Measurements from ENCODE around the gene MYO1E. TPM values are rescaled to one million over a fixed set of nuclear protein-coding genes. Genes with fewer than 3 reads are reported as not detected.
"Not testable (repeated sequence)": the region's sequence is repeated elsewhere in the genome, so short reads cannot be mapped to it uniquely, and the experiment has no call there.

MYO1E gene
- polyA plus RNA-seq, 3 donors = 6.2 to 19.0 (median 12.1) TPM

DNA sequence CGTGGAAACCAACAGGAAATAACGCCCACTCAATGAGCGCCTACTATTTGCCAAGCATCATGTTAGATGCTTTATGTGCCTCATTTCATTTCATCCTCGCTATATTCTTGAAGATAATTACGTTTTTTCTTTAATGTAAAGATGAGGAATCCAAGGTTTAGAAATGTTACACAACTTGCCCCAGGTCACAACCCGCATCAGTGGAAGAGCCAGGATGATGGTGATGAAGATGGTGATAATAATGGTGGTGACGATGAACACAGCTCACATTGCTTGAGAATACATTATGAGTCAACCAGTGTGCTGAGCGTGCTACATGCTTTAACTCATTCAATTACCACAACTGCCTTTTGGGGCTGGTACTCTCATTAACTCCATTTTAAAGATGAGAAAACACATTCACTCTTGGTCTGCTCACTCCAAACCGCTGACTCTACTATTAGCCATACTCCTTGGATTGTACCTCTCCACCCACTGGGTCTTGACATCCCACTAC is 21.5 kb upstream of the MYO1E start:
- no peak overlapping the region for H3K27ac ChIP-seq (ENCODE audit: low read depth, low read length)
- WGBS, 3 donors = 84 to 88% (median 88%) methylated on average over 9 of the region's 9 CpGs

DNA sequence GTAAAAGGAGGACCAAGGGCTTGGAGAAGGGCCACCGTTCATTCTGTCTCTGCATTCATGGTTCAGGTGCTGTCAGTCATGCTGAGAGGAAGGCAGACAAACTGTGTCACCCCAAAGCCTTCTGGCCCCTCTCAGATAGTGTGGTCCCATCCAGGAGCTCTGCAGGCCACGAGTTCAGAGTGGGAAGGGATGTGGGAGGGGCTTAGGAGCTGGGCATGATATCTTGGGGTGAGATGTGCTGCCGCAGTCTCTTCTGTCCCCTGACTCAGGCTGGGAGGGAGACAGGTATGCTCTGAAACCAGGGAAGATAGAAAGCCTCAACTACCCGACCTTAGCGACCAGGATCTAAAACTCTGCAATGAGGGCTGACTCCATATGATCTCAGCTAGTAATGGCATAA is 19.6 kb upstream of the MYO1E start:
- H3K27ac ChIP-seq (ENCODE audit: low read depth, low read length) = no peak overlapping the region
- 71 to 85% (median 78%) methylated on average over 5 of the region's 5 CpGs for WGBS, 3 donors

DNA sequence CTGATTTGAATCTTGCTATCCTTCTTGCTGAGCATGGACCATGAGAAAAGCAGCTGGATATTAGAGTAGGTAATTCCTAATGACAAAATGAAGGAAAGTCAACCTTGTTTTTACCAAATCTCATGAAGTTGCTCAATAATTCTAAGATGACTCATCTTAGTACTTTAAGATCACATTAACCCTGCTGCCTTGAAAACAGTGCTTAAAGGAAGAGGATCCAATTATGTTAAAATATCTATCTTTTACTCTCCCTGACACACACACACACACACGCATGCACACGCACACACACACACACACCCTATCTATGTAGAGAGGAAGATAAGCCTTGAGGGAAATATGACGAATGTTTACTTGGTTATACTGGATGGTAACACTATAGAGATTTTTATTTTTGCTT is 16.0 kb upstream of the MYO1E start:
- 53 to 72% (median 60%) methylated on average over 3 of the region's 3 CpGs for WGBS, 3 donors
- no peak overlapping the region for H3K27ac ChIP-seq (ENCODE audit: low read depth, low read length)

DNA sequence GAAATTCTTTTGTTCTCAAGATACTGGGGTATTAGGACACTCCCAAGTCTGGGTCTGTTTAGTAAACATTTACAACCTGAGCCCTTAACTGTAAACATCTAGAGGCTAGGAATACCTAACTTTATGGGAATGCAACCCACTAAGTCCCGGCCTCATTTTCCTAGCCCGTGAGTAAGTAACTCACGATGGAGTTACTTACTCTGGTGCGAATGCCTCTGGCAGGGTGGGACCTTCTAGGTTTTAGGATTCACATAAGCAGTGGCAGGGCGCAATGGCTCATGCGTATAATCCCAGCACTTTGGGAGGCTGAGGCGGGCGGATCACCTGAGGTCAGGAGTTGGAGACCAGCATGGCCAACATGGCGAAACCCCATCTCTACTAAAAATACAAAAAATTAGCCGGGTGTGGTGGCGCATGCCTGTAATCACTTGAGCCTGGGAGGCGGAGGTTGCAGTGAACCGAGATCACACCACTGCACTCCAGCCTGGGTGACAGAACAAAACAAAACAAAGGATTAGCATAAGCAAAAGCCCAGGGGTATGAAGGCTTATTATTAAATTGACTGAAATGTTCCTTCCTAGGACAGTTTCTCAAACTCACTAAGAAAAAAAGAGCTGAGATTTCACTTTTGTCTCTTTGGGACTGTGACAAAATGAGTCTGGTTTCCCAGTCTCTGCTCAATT is 14.7 kb upstream of the MYO1E start:
- WGBS, 3 donors = 93 to 97% (median 97%) methylated on average over 13 of the region's 13 CpGs
- not testable (repeated sequence) for H3K27ac ChIP-seq (ENCODE audit: low read depth, low read length)

DNA sequence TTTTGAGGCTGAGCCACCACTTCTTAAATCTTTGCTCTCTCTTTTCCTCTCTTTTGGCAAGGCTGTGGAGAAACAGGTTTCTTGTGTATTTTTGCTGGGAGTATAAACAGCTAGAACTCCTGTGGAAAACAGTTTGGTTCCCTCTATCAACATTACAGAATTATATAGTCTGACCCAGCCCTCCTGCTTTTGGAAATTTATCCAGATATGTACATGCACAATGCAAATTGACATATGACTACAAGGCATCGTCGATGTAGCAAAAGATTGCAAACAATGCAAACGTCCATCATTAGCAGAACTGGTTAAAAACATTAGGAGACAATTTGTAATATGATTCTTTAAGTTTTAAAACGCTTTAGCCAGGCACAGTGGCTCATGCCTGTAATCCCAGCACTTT is 12.5 kb upstream of the MYO1E start:
- WGBS, 3 donors = 80 to 86% (median 85%) methylated on average over 4 of the region's 4 CpGs
- H3K27ac ChIP-seq (ENCODE audit: low read depth, low read length) = no peak overlapping the region

DNA sequence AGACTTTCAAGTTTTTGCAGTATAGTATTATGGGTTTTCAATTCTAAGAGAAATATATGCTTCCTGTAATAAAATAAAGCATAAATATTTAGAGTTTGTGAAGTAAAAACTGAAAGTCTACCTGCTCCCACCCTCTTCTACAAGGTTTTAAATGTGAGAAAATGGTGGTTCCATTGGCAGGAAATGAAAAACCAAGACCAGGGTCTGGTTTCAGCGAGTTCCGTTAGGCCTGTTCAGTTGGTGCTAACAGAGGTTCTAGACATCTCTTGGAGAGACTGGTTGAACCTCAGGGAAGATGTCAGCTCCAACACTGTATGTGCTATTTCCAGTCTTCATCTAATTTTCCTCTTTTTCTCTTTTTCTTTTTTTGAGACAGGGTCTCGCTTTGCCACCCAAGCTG is 11.8 kb upstream of the MYO1E start:
- no peak overlapping the region for H3K27ac ChIP-seq (ENCODE audit: low read depth, low read length)
- 92 to 98% (median 94%) methylated on average over 3 of the region's 3 CpGs for WGBS, 3 donors

DNA sequence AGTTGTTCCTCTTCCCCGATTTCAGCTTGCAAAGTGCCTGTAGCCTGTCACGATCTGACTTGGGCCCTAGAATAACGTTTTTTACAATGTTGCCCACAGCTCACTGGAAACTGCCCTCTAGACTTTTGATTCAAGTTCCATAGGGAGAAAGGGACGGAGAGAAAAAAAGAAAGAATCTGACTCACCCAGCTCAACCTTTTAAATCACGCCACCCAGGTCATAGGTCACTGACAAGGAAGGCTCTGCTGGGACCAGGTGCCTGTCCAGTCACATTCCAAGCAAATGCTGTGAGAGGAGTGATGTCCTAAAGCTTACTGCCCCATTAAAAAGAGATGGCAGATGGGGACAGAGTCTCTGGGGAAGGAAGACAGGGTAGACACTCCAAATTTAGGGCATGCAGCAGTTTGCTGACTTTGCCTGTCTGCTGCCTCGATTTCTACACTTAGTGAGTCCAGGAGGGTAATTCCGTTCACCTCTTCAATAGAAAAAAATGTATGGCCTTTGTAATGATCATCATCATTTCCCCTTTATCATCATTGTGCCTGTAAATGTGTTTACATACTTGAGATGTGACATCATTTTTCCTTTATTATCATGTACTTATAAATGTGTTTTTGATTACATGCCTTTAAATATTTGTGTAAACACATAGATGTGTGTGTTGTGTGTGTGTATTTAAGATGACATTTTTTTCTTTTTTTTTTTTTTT is 8.4 kb upstream of the MYO1E start:
- no peak overlapping the region for H3K27ac ChIP-seq (ENCODE audit: low read depth, low read length)
- WGBS, 3 donors = 72 to 73% (median 72%) methylated on average over 7 of the region's 7 CpGs

DNA sequence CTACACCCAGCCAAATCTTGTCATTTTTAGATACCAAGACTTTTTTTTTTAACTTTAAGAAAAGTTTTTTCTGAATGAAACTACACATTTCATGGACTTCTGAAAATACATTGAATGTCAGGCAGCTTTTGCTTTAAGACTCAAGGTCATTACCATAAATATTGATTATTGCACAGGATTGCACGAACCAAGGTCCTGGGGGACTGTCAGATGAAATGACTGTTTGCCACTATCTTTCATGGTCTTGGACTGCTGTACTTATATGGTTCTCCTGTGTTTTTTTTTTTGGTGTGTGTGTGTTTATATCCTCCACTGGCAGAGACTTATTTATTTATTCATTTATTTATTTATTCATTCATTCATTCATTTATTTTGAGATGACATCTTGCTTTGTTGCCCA is 6.9 kb upstream of the MYO1E start:
- H3K27ac ChIP-seq (ENCODE audit: low read depth, low read length) = no peak overlapping the region
- 36 to 82% (median 81%) methylated on average over 1 of the region's 1 CpG for WGBS, 3 donors

DNA sequence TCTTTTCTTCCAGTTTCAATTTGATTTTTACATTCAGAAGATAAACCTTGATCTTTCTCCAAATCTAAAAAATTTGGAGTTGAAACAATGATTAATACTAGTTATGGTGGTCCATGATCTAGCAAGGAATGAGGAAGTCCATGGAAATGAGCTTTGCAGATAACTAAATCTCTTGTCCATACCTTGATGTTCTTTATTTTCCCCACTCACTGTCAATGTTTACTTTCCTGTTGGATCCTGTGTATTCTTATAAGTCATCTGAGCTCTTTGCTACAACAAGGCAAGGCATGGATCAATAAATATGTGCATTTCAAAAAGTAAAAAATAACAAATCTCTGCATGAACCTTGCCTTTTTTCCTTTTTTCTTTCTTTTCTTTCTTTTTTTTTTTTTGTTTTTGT is 6.2 kb upstream of the MYO1E start:
- no peak overlapping the region for H3K27ac ChIP-seq (ENCODE audit: low read depth, low read length)

DNA sequence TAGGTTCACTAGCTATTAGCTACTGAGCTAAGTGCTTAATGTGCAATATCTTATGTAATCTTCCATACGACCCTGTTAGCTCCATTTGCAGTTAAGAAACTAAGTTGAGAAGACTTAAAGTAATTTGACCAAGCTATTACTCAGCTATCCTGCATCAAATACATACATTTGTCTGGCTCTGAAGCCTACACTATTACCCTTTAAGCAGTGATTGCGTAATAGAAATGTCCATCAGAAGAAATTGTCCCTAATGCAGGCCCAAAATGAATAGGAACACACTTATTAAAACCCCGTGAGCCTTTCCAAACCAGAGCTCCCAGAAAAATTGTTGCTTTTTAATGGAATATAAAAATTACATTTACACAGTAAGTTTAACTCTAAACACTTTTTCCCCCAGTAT is 5.3 kb upstream of the MYO1E start:
- no peak overlapping the region for H3K27ac ChIP-seq (ENCODE audit: low read depth, low read length)
- 74 to 80% (median 77%) methylated on average over 3 of the region's 3 CpGs for WGBS, 3 donors

DNA sequence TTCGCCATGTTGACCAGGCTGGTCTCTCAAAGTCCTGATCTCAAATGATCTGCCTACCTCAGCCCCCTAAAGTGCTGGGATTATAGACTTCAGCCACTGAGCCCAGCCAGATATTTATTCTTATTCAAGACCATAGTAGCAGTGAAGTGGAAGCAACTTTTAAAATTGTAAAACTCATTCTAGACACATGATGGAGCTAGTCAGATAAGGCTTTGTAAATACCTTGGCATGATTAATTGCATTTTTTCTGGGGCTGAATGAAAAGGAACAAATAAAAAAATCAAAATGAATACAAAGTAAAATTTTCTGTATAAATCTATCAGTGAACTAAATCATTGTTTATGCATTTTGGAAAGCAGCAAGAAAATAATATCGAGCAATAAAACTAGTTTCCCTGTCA is 4.1 kb upstream of the MYO1E start:
- 88 to 96% (median 94%) methylated on average over 2 of the region's 2 CpGs for WGBS, 3 donors
- H3K27ac ChIP-seq (ENCODE audit: low read depth, low read length) = no peak overlapping the region

DNA sequence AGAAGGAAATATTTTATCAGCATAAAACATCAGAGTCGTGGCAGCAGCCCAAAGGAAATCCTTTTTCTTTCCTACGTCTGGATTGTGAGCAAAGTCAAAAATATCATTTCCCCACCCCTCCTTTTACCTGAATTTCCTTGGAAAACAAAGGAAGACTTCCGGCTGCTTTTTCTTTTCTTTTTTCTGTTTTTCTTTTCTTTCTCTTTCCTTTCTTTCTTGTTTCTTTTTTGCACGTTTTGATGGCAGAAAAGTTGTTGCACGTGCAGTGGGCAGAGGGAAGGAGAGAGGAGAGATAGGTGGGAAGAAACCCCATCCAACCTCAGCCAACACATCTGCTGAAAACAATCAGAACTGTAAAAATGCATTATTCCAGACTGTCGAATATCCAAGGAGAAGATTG is 544 bp upstream of the MYO1E start:
- WGBS, 3 donors = 1 to 4% (median 1%) methylated on average over 6 of the region's 6 CpGs
- no peak overlapping the region for H3K27ac ChIP-seq (ENCODE audit: low read depth, low read length)

DNA sequence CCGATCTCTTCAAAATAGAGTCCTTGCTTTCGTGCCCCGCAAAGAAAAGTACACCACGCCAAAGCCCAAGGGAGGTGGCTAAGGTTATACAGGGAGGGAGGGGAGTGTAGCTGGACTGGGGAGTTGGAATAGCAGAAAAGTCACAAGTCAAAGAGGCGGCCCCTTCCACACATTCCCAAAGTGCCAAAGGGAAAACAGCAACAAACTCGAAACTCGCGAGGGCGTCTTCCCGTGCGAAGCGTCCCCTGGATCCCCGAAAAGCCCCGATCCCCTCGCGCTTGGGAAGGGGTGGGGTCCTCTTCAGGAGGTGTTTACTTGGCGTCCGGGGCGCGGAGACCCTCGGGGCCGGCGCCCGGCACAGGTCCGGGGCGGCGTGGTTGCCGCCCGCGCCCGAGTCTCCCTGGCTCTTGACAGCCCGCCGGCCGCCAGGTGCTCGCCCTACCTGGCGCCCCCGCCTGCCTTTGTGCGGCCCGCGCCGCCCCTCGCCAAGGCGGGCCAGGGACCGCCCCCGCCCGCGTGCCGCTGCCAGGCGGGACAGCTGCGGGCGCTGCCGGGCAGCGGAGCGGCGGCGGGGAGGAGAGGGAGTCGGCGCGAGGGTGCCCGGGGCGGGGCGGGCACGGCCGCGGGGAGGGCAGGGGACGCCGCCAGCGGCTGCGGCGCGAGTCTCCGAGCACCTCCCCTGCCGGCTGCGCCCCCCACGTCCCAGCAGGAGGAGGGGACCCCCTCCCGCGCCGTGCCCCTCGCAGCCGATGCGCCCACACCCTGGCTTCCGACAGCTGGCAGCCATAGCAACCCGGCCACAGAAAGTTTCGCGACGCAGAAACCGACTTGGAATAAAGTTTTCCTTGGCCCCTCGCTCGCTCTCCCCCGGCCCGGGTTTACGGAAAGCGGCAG is 966 bp downstream of the MYO1E start:
- no peak overlapping the region for H3K27ac ChIP-seq (ENCODE audit: low read depth, low read length)
- WGBS, 3 donors = 1 to 3% (median 2%) methylated on average over 55 to 92 of the region's 93 CpGs

DNA sequence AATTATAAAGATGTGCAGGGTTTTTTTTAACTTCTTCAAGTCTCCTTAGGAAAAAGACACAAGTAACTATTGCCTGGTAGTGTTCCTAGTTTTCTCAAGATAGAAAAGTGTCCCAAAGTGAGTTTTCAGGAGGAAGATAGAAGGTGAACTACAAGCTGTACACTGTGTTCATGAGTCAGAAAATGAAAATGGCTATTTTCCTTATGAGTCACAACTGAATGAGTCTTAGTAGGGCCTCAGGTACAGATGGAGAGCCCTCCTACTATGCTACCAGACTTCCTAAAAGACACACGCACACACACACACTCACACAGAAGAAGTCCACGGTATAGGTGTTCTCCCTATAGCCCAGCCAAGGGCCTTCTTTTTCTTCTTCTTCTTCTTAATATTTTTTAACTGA is 3.1 kb downstream of the MYO1E start:
- no peak overlapping the region for H3K27ac ChIP-seq (ENCODE audit: low read depth, low read length)
- WGBS, 3 donors = 95 to 100% (median 98%) methylated on average over 2 of the region's 2 CpGs

DNA sequence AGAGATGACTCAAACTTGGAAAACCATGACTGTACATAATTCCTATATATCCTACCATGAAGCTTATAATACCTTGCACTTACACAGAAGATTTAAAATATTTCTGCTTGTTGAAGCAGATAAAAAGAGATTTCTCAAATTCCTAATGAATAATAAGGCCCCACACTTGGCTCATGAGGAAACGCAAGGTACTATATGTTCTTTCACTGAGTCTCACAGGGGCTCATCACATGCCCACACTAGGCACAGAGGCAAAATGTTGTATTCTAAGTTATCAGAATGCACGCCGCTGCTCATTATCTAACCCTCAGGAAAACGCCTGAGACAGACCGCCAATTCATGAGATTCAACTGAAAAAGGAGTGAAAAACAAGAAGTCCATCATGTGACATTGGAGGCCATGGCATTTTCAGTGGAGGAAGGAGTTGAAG is 5.6 kb downstream of the MYO1E start:
- H3K27ac ChIP-seq (ENCODE audit: low read depth, low read length) = no peak overlapping the region
- 63 to 90% (median 79%) methylated on average over 5 of the region's 5 CpGs for WGBS, 3 donors

DNA sequence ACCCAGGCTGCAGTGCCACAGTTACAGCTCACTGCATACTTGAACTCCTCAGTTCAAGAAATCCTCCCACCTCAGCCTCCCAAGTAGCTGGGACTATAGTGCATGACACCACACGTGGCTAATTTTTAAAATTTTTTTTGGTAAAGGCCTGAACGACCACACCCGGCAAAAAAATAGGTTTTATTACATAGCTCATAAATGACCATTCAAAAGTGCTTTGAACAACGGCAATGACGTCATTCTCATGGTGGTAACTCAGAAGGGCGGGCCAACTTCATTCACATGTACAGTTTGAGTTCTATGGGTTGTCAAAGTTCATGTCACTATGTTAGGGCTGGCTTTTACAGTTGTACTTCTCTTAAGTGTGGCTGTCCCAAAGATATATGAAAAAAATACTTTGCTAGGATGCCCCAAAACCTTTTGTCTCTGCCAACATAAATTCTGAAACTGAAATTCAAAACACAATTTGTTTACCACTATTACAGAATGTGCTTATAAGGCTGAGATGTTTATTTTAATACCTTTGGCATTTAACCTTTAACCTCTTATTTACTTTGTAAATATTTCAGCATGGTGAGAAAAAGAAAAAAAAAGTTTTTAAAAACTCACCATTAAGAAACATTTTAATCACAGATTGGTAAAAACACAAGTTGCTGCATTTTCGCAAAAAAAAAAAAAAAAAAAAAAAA is 6.2 kb downstream of the MYO1E start:
- H3K27ac ChIP-seq (ENCODE audit: low read depth, low read length) = no peak overlapping the region
- WGBS, 3 donors = 48 to 68% (median 59%) methylated on average over 7 of the region's 7 CpGs

DNA sequence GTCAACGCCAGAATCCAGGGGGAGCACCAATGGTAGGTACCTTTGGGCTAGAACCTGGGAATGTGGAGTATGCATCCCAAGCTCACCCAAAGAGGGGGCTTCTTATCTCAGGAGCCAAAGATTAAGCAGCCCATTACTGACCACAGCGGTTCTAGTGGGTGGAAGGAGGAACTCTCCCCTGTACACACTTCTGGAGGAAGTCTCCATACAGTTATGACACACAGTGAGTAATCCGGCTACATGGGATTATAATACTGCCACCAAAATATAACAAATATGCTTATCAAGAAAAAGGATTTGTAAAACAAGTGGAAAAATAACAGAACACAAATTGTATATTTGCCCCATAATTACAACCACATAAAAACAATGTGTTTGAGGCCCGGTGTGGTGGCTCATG is 8.4 kb downstream of the MYO1E start:
- H3K27ac ChIP-seq (ENCODE audit: low read depth, low read length) = no peak overlapping the region
- 74 to 91% (median 77%) methylated on average over 4 of the region's 4 CpGs for WGBS, 3 donors

DNA sequence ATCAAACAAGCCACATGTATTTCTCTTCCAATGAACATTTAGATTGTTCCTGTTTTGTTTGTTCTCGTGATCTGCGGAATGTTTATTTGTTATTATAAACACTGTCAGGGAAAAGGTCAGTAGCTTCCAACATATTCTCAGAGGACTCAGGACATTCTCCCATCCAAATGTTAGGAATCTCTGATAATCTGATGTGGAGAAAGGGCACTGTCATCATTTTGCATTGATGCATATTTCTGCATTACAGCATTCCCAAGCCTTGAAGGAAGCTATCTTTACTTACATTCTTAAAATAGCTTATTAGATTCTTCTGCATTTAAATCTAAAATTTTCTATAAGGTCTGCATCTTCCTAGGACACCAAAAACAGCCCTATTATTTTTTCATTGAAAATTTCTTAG is 10.3 kb downstream of the MYO1E start:
- H3K27ac ChIP-seq (ENCODE audit: low read depth, low read length) = no peak overlapping the region
- WGBS, 3 donors = 65 to 98% (median 86%) methylated on average over 2 of the region's 2 CpGs

DNA sequence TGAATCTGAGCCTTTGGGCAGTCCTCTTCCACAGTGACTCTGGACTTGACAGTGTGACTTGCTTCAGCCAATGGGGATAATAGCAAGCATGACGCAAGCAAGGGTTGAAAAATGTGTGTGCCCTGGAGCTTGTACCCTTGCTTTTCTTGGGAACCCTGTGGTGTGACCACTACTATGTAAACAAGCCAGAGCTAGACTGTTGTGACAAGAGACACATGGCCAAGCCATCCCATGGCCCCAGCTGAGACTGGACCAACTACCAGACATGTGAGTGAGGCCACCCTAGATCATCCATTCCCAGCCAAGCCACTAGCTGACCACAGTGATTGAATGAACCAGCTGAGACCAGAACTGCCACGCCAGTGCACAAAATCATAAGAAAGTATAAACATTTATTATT is 11.8 kb downstream of the MYO1E start:
- H3K27ac ChIP-seq (ENCODE audit: low read depth, low read length) = no peak overlapping the region
- 88 to 93% (median 91%) methylated on average over 2 of the region's 2 CpGs for WGBS, 3 donors

All from adipose tissue (tissue), 3 donors.